GM18526 (cell line): ENCODE measurements around the gene DEXI.

Experiments used
- POLR2A ChIP-seq: IDR thresholded peaks from 3 replicates; pipeline ENCODE4 v1.6.1; 2011; ENCODE audit not compliant: insufficient read length; ENCODE audit errors: extremely low read depth

DEXI gene

GRCh38 chr16:10954903-10955302, 12.6 kb upstream of the DEXI start:
- no peak for TF ChIP-seq POLR2A

- no peak for TF ChIP-seq POLR2A
Observed at GRCh38 chr16:10951026-10951425, 8.8 kb upstream of the DEXI start.

- TF ChIP-seq POLR2A: no peak
Observed at GRCh38 chr16:10950393-10950792, 8.1 kb upstream of the DEXI start.

GRCh38 chr16:10949424-10949970, 7.2 kb upstream of the DEXI start:
- TF ChIP-seq POLR2A: no peak

GRCh38 chr16:10947211-10947787, 5.0 kb upstream of the DEXI start:
- TF ChIP-seq POLR2A: no peak

- no peak for TF ChIP-seq POLR2A
Observed at GRCh38 chr16:10946308-10946707, 4.0 kb upstream of the DEXI start.

- no peak for TF ChIP-seq POLR2A
Observed at GRCh38 chr16:10945065-10945787, 3.0 kb upstream of the DEXI start.

GRCh38 chr16:10944249-10945064, 2.2 kb upstream of the DEXI start, which contains the start of gene CLEC16A:
Gene CLEC16A, plus strand, starts transcription at chr16:10944564. Its CDS starts 154 bp downstream, at chr16:10944718.
- peak; percentile 72 for TF ChIP-seq POLR2A

GRCh38 chr16:10943064-10943353, 741 bp upstream of the DEXI start:
- no peak for TF ChIP-seq POLR2A

- TF ChIP-seq POLR2A: no peak
Observed at GRCh38 chr16:10941127-10941933, 938 bp downstream of the DEXI start.

- peak; percentile 12 for TF ChIP-seq POLR2A
Observed at GRCh38 chr16:10940501-10941079, 1.7 kb downstream of the DEXI start.

- TF ChIP-seq POLR2A: no peak
Observed at GRCh38 chr16:10939649-10940234, 2.5 kb downstream of the DEXI start.

GRCh38 chr16:10938796-10939648, 3.2 kb downstream of the DEXI start:
- no peak for TF ChIP-seq POLR2A
